ENCODE measurements around the gene OR4S2. TPM values are rescaled to one million over a fixed set of nuclear protein-coding genes. Genes with fewer than 3 reads are reported as not detected.

OR4S2 gene
- total RNA-seq, 1 donor from 2014 or later, result not detected

- Mint-ChIP-seq H3K27me3 (no peaks in the 10 kb centered on the region), H3K4me3 (no peak overlapping the region), H3K27ac (no peak overlapping the region), H3K4me1 (ENCODE audit: unreplicated experiment) (no peaks in the 10 kb centered on the region), H3K9me3 (no peaks in the 10 kb centered on the region), H3K36me3 (no peaks in the 10 kb centered on the region)
- TF ChIP-seq CTCF (conservative IDR thresholded peaks at IDR 0.05), result no peak
- no peak for DNase-seq (ENCODE audit: extremely low spot score, unreplicated experiment)
Observed at GRCh38 chr11:55655096-55655495, 7.0 kb downstream of the OR4S2 start.

GRCh38 chr11:55658031-55658573, 10.0 kb downstream of the OR4S2 start:
- Mint-ChIP-seq H3K4me3 (no peak overlapping the region), H3K27me3 (no peaks in the 10 kb centered on the region), H3K36me3 (no peaks in the 10 kb centered on the region), H3K4me1 (ENCODE audit: unreplicated experiment) (no peaks in the 10 kb centered on the region), H3K9me3 (no peaks in the 10 kb centered on the region), H3K27ac (no peak overlapping the region)
- no peak for DNase-seq (ENCODE audit: extremely low spot score, unreplicated experiment)
- no peak for TF ChIP-seq CTCF (conservative IDR thresholded peaks at IDR 0.05)

GRCh38 chr11:55658608-55659007, 10.5 kb downstream of the OR4S2 start:
- Mint-ChIP-seq H3K36me3 (no peaks in the 10 kb centered on the region), H3K9me3 (no peaks in the 10 kb centered on the region), H3K4me1 (ENCODE audit: unreplicated experiment) (no peaks in the 10 kb centered on the region), H3K27me3 (no peaks in the 10 kb centered on the region), H3K27ac (no peak overlapping the region), H3K4me3 (no peak overlapping the region)
- no peak for TF ChIP-seq CTCF (conservative IDR thresholded peaks at IDR 0.05)
- no peak for DNase-seq (ENCODE audit: extremely low spot score, unreplicated experiment)

- TF ChIP-seq CTCF (conservative IDR thresholded peaks at IDR 0.05), result no peak
- no peak for DNase-seq (ENCODE audit: extremely low spot score, unreplicated experiment)
- no peak within 1 kb of the TSS for H3K4me3 Mint-ChIP-seq
- H3K9me3 Mint-ChIP-seq, result no peaks in the 10 kb centered on the region
- no peaks in the 10 kb centered on the region for H3K27me3 Mint-ChIP-seq
- H3K36me3 Mint-ChIP-seq, result no peaks in the 10 kb centered on the region
- H3K27ac Mint-ChIP-seq, result no peak within 1 kb of the TSS
- H3K4me1 Mint-ChIP-seq (ENCODE audit: unreplicated experiment), result no peaks in the 10 kb centered on the region
Observed at GRCh38 chr11:55661901-55662300, 13.8 kb downstream of the OR4S2 start, which contains the start of gene OR4C6. OR4C6 (plus strand) TSS chr11:55662201; CDS start chr11:55665167, 2,966 bp downstream.

GRCh38 chr11:55669376-55669775, 21.2 kb downstream of the OR4S2 start:
- TF ChIP-seq CTCF (conservative IDR thresholded peaks at IDR 0.05), result no peak
- no peaks in the 10 kb centered on the region for H3K36me3 Mint-ChIP-seq
- H3K4me1 Mint-ChIP-seq (ENCODE audit: unreplicated experiment), result no peaks in the 10 kb centered on the region
- DNase-seq (ENCODE audit: extremely low spot score, unreplicated experiment), result no peak
- no peaks in the 10 kb centered on the region for H3K9me3 Mint-ChIP-seq
- H3K4me3 Mint-ChIP-seq, result no peak overlapping the region
- H3K27ac Mint-ChIP-seq, result no peak overlapping the region
- no peaks in the 10 kb centered on the region for H3K27me3 Mint-ChIP-seq

GRCh38 chr11:55673860-55674259, 25.7 kb downstream of the OR4S2 start:
- H3K27ac Mint-ChIP-seq, result no peak overlapping the region
- H3K9me3 Mint-ChIP-seq, result no peaks in the 10 kb centered on the region
- no peaks in the 10 kb centered on the region for H3K4me1 Mint-ChIP-seq (ENCODE audit: unreplicated experiment)
- no peak for DNase-seq (ENCODE audit: extremely low spot score, unreplicated experiment)
- H3K27me3 Mint-ChIP-seq, result no peaks in the 10 kb centered on the region
- no peak overlapping the region for H3K4me3 Mint-ChIP-seq
- no peaks in the 10 kb centered on the region for H3K36me3 Mint-ChIP-seq
- TF ChIP-seq CTCF (conservative IDR thresholded peaks at IDR 0.05), result no peak
